Ovary (tissue), 9 donors: ENCODE measurements around the gene IQGAP1. TPM values are rescaled to one million over a fixed set of nuclear protein-coding genes. Genes with fewer than 3 reads are reported as not detected.
A peak's percentile ranks its signal among the peaks of the same experiment; 100 is the strongest.

Source experiments
- DNase-seq, 5 donors: peaks; one replicate each; pipeline ENCODE4 v3.0.0-alpha.2; 2019 to 2020
- H3K27ac ChIP-seq, 2 donors: fragments of 200-600 bp; one replicate each; pipeline versions ENCODE4 v1.5.1 to v1.8.0; 2019 to 2022
- H3K27me3 ChIP-seq: fragments of 200-600 bp; one replicate; pipeline ENCODE4 v1.8.0; 2022
- H3K36me3 ChIP-seq: fragments of 200-600 bp; sonication (generic); one replicate; pipeline ENCODE4 v1.5.1; 2019
- H3K4me1 ChIP-seq: one replicate; pipeline ENCODE4 v1.8.1; 2013; ENCODE audit warnings: mild to moderate bottlenecking, moderate library complexity; ENCODE audit not compliant: insufficient read depth
- H3K4me3 ChIP-seq: fragments of 200-600 bp; sonication (generic); one replicate; pipeline ENCODE4 v1.5.1; 2017
- H3K9me3 ChIP-seq, 2 donors: fragments of 200-600 bp in 1 of 2; sonication (generic) in 1 of 2; one replicate each; pipeline versions ENCODE4 v1.5.1 to v1.8.1; 2013 to 2019; ENCODE audit warnings: mild to moderate bottlenecking in 1 of 2, moderate library complexity in 1 of 2
- CTCF ChIP-seq, 3 donors: fragments of 450-650 bp in 2 of 3; fragments of 200-600 bp in 1 of 3; IDR thresholded peaks; one replicate each; pipeline versions ENCODE4 v1.5.1 to v1.8.0; 2016 to 2022; ENCODE audit warnings: antibody characterized with exemption in 3 of 3, mild to moderate bottlenecking in 1 of 3
- EP300 ChIP-seq: sonication (generic); formaldehyde crosslinking; IDR thresholded peaks from one replicate; pipeline ENCODE4 v1.6.1; 2017; ENCODE audit warnings: antibody characterized with exemption
- POLR2A ChIP-seq: fragments of 450-650 bp; IDR thresholded peaks from one replicate; pipeline ENCODE4 v1.6.1; 2017; ENCODE audit warnings: antibody characterized with exemption, mild to moderate bottlenecking, moderate library complexity
- WGBS, 3 donors: extraction: QIAGEN DNeasy Blood & Tissue Kit in 1 of 3; methylation state at CpG; one replicate each; pipeline versions ENCODE4 v1.1.5 to v1.1.7; 2013 to 2017; 5-methylcytosine and 5-hydroxymethylcytosine counted together
- intact Hi-C, 4 donors: fragments of 100-400 bp; cut with DNase I; formaldehyde crosslinking; loops; one replicate each; pipeline versions ENCODE4 v1.11.0 to v1.15.1; 2022 to 2023
- polyA plus RNA-seq, 2 donors: library from polyadenylated mRNA; stranded (reverse); fragments of 200-250 nt in 1 of 2; fragments of 350-450 nt in 1 of 2; fragmentation: Illumina TruSeq in 1 of 2; extraction: RNeasy Lipid Tissue Mini Kit (QIAGEN cat#74804) in 1 of 2; gene quantifications; one replicate each; pipeline ENCODE4 v1.2.3, GENCODE V29; 2013 to 2014
- total RNA-seq, 7 donors: library from RNA; depleted of rRNA in 2 of 7; stranded (reverse); fragments of >200 nt in 2 of 7; fragmentation: NEBNext Ultra II Directional in 3 of 7; extraction: Animal tissue kit (Norgen Biotek cat#: 25700) in 3 of 7; gene quantifications; one replicate each; pipeline versions ENCODE4 v1.1.0 to v1.2.4, GENCODE V29; 2016 to 2023
- donor health status: DM: no; HTN: no; CAD: no; lungs with moderate emphysema.
- donor health status: DM: no; HTN: no; CAD: no.
- donor health status: Bipolar disorder and iron deficiency.
- donor health status: DM: yes; HTN: yes; CAD: no.
- donor health status: DM: no; HTN: no; CAD: no.
- donor health status: DM: yes; HTN: yes; CAD: no.

IQGAP1 gene
- total and polyA plus RNA-seq, 9 donors, result 68.1 to 173 (median 108) TPM

GRCh38 chr15:90458061-90458460 is 70.0 kb downstream of the IQGAP1 start:
- intact Hi-C loops, result no loop called here
- Histone ChIP-seq H3K36me3 (no peaks in the 10 kb centered on the region), H3K4me1 (peaks cover 9% of the 10 kb centered on the region), H3K27ac (no peak overlapping the region), H3K4me3 (no peak overlapping the region), H3K27me3 (no peaks in the 10 kb centered on the region), H3K9me3 (no peaks in the 10 kb centered on the region)
- 89 to 94% (median 91%) methylated on average over 4 of the region's 4 CpGs for WGBS, 3 donors
- DNase-seq, result no peak
- TF ChIP-seq EP300, result no peak

- intact Hi-C loops, result no loop called here
- WGBS, 3 donors, result 17 to 20% (median 18%) methylated on average over 4 of the region's 4 CpGs
- Histone ChIP-seq H3K36me3 (no peaks in the 10 kb centered on the region), H3K4me3 (no peak overlapping the region), H3K27ac (peak overlapping the region in 1 of 2 donors; percentile 28), H3K27me3 (no peaks in the 10 kb centered on the region), H3K9me3 (no peaks in the 10 kb centered on the region), H3K4me1 (peaks cover 9% of the 10 kb centered on the region)
- DNase-seq, result no peak
- TF ChIP-seq POLR2A (no peak), CTCF (IDR thresholded peaks at IDR 0.05) (no peak), EP300 (no peak)
These were observed 71.3 kb downstream of the IQGAP1 start for GRCh38 chr15:90459368-90459767.

GRCh38 chr15:90460142-90460824 is 72.2 kb downstream of the IQGAP1 start:
- no peak for DNase-seq
- WGBS, 3 donors, result 38 to 49% (median 48%) methylated on average over 6 of the region's 6 CpGs
- Histone ChIP-seq H3K27ac (no peak overlapping the region), H3K4me3 (no peak overlapping the region), H3K4me1 (peaks cover 11% of the 10 kb centered on the region), H3K36me3 (no peaks in the 10 kb centered on the region), H3K9me3 (no peaks in the 10 kb centered on the region), H3K27me3 (no peaks in the 10 kb centered on the region)
- intact Hi-C loops, result no loop called here
- no peak for TF ChIP-seq EP300
- TF ChIP-seq CTCF (IDR thresholded peaks at IDR 0.05), result no peak
- TF ChIP-seq POLR2A, result no peak

GRCh38 chr15:90463381-90463780 is 75.3 kb downstream of the IQGAP1 start:
- TF ChIP-seq POLR2A, result no peak
- TF ChIP-seq CTCF (IDR thresholded peaks at IDR 0.05), result no peak
- no peak for TF ChIP-seq EP300
- H3K27me3 ChIP-seq, result no peaks in the 10 kb centered on the region
- peaks cover 11% of the 10 kb centered on the region for H3K4me1 ChIP-seq
- no peak overlapping the region for H3K4me3 ChIP-seq
- no peak for DNase-seq
- intact Hi-C loops, result no loop called here
- no peak overlapping the region for H3K27ac ChIP-seq
- H3K9me3 ChIP-seq, result no peaks in the 10 kb centered on the region
- no peaks in the 10 kb centered on the region for H3K36me3 ChIP-seq
- 72 to 89% (median 78%) methylated on average over 3 of the region's 3 CpGs for WGBS, 3 donors

- no peaks in the 10 kb centered on the region for H3K9me3 ChIP-seq
- WGBS, 3 donors, result 76 to 80% (median 77%) methylated on average over 7 of the region's 7 CpGs
- no peak overlapping the region for H3K27ac ChIP-seq
- no peak overlapping the region for H3K4me3 ChIP-seq
- TF ChIP-seq CTCF (IDR thresholded peaks at IDR 0.05) (no peak), POLR2A (no peak), EP300 (no peak)
- intact Hi-C loops, result no loop called here
- no peaks in the 10 kb centered on the region for H3K27me3 ChIP-seq
- H3K4me1 ChIP-seq, result peaks cover 7% of the 10 kb centered on the region
- DNase-seq, result no peak
- no peaks in the 10 kb centered on the region for H3K36me3 ChIP-seq
These were observed 77.3 kb downstream of the IQGAP1 start for GRCh38 chr15:90465140-90465929.
